ENCODE measurements around the gene KBTBD3.
"Not testable (repeated sequence)": the region's sequence is repeated elsewhere in the genome, so short reads cannot be mapped to it uniquely, and the experiment has no call there.

Gene KBTBD3

GRCh38 chr11:106032861-106033260 is 44.3 kb downstream of the KBTBD3 start:
- no peak for DNase-seq
- TF ChIP-seq GATA1 (IDR thresholded peaks at IDR 0.05; ENCODE audit: low read depth, low read length), result no peak
- TF ChIP-seq POLR2A (IDR thresholded peaks at IDR 0.05; ENCODE audit: low read length), result no peak

- TF ChIP-seq POLR2A (IDR thresholded peaks at IDR 0.05; ENCODE audit: low read length) (no peak), GATA1 (IDR thresholded peaks at IDR 0.05; ENCODE audit: low read depth, low read length) (no peak)
- no peak for DNase-seq
Observed at GRCh38 chr11:106031936-106032335, 45.2 kb downstream of the KBTBD3 start.

- DNase-seq, result no peak
- TF ChIP-seq POLR2A (IDR thresholded peaks at IDR 0.05; ENCODE audit: low read length) (no peak), GATA1 (IDR thresholded peaks at IDR 0.05; ENCODE audit: low read depth, low read length) (no peak)
Observed at GRCh38 chr11:106031202-106031810, 45.8 kb downstream of the KBTBD3 start.

GRCh38 chr11:106030609-106031008 is 46.5 kb downstream of the KBTBD3 start:
- TF ChIP-seq GATA1 (IDR thresholded peaks at IDR 0.05; ENCODE audit: low read depth, low read length), result no peak
- no peak for TF ChIP-seq POLR2A (IDR thresholded peaks at IDR 0.05; ENCODE audit: low read length)
- no peak for DNase-seq

- DNase-seq, result no peak
- TF ChIP-seq POLR2A (IDR thresholded peaks at IDR 0.05; ENCODE audit: low read length) (no peak), GATA1 (IDR thresholded peaks at IDR 0.05; ENCODE audit: low read depth, low read length) (no peak)
Observed at GRCh38 chr11:106022795-106023275, 54.3 kb downstream of the KBTBD3 start.

GRCh38 chr11:106021967-106022794 is 55.0 kb downstream of the KBTBD3 start, which contains the start of gene MSANTD4:
TSS of gene MSANTD4 (minus strand) at chr11:106022240. CDS start at chr11:106010917, 11,323 bp downstream.
- DNase-seq, result peak; percentile 98 to 99
- TF ChIP-seq GATA1 (IDR thresholded peaks at IDR 0.05; ENCODE audit: low read depth, low read length) (no peak), POLR2A (IDR thresholded peaks at IDR 0.05; ENCODE audit: low read length) (peak; percentile 61)

- DNase-seq, result peak; percentile 8 to 42
- TF ChIP-seq POLR2A (IDR thresholded peaks at IDR 0.05; ENCODE audit: low read length), result no peak
- no peak for TF ChIP-seq GATA1 (IDR thresholded peaks at IDR 0.05; ENCODE audit: low read depth, low read length)
Observed at GRCh38 chr11:106021181-106021966, 55.8 kb downstream of the KBTBD3 start.

GRCh38 chr11:106017093-106017492 is 60.1 kb downstream of the KBTBD3 start:
- TF ChIP-seq POLR2A (IDR thresholded peaks at IDR 0.05; ENCODE audit: low read length) (no peak), GATA1 (IDR thresholded peaks at IDR 0.05; ENCODE audit: low read depth, low read length) (no peak)
- DNase-seq, result no peak

- no peak for DNase-seq
- no peak for TF ChIP-seq POLR2A (IDR thresholded peaks at IDR 0.05; ENCODE audit: low read length)
- TF ChIP-seq GATA1 (IDR thresholded peaks at IDR 0.05; ENCODE audit: low read depth, low read length), result no peak
Observed at GRCh38 chr11:106015066-106015465, 62.1 kb downstream of the KBTBD3 start.

- no peak for DNase-seq
- no peak for TF ChIP-seq POLR2A (IDR thresholded peaks at IDR 0.05; ENCODE audit: low read length)
- TF ChIP-seq GATA1 (IDR thresholded peaks at IDR 0.05; ENCODE audit: low read depth, low read length), result no peak
Observed at GRCh38 chr11:106014620-106015019, 62.5 kb downstream of the KBTBD3 start.

GRCh38 chr11:106014035-106014434 is 63.1 kb downstream of the KBTBD3 start:
- TF ChIP-seq GATA1 (IDR thresholded peaks at IDR 0.05; ENCODE audit: low read depth, low read length) (no peak), POLR2A (IDR thresholded peaks at IDR 0.05; ENCODE audit: low read length) (no peak)
- no peak for DNase-seq

- DNase-seq, result peak; percentile 2 to 35
- no peak for TF ChIP-seq GATA1 (IDR thresholded peaks at IDR 0.05; ENCODE audit: low read depth, low read length)
- TF ChIP-seq POLR2A (IDR thresholded peaks at IDR 0.05; ENCODE audit: low read length), result no peak
Observed at GRCh38 chr11:106012744-106013143, 64.4 kb downstream of the KBTBD3 start.

GRCh38 chr11:106011481-106011880 is 65.7 kb downstream of the KBTBD3 start:
- DNase-seq, result no peak
- no peak for TF ChIP-seq POLR2A (IDR thresholded peaks at IDR 0.05; ENCODE audit: low read length)
- TF ChIP-seq GATA1 (IDR thresholded peaks at IDR 0.05; ENCODE audit: low read depth, low read length), result no peak

GRCh38 chr11:106003094-106003493 is 74.1 kb downstream of the KBTBD3 start:
- not testable (repeated sequence) for DNase-seq
